Naive thymus-derived CD8-positive, alpha-beta T cell (primary cell): ENCODE data around the gene MYO19. TPM values are rescaled to one million over a fixed set of nuclear protein-coding genes. Genes with fewer than 3 reads are reported as not detected.

ENCODE experiments used
- ATAC-seq, 2 donors: fragments of 150-1000 bp; cut with Tn5 transposase in 1 of 2; sonication (Bioruptor Pico), chemical (Tn5 transposase) in 1 of 2; 1 replicate in 1 of 2; 2 replicates in 1 of 2; pipeline ENCODE4 v1.10.0; 2021; ENCODE audit warnings: mild to moderate bottlenecking in 2 of 2, moderate library complexity in 2 of 2
- POLR2A ChIA-PET: fragments of 350-600 bp; sonication (Branson Sonifier 250); formaldehyde crosslinking; loops from one replicate; lab custom pipeline; 2021; ENCODE audit warnings: antibody characterized with exemption; lab: Charles Lee
- DNase-seq, 10 donors: peaks; one replicate each; pipeline versions ENCODE4 v3.0.0 to v3.0.0-alpha.2; 2020 to 2022
- H3K27ac Mint-ChIP-seq, 10 donors: one replicate each; pipeline ENCODE4 v1.8.0; 2020 to 2022; ENCODE audit warnings: mild to moderate bottlenecking in 10 of 10, mixed read lengths in 10 of 10, moderate library complexity in 4 of 10, inconsistent platforms in 1 of 10
- H3K27me3 Mint-ChIP-seq, 5 donors: one replicate each; pipeline ENCODE4 v1.8.0; 2021 to 2022; ENCODE audit warnings: mixed read lengths in 5 of 5
- H3K36me3 Mint-ChIP-seq, 3 donors: one replicate each; pipeline ENCODE4 v1.8.0; 2020 to 2022; ENCODE audit warnings: mixed read lengths in 3 of 3, mild to moderate bottlenecking in 2 of 3, inconsistent platforms in 1 of 3
- H3K4me1 Mint-ChIP-seq, 4 donors: one replicate each; pipeline ENCODE4 v1.8.0; 2021 to 2022; ENCODE audit warnings: mixed read lengths in 4 of 4
- H3K4me3 Mint-ChIP-seq, 10 donors: one replicate each; pipeline ENCODE4 v1.8.0; 2020 to 2022; ENCODE audit warnings: mild to moderate bottlenecking in 10 of 10, mixed read lengths in 10 of 10, moderate library complexity in 6 of 10, inconsistent platforms in 1 of 10
- H3K9me3 Mint-ChIP-seq, 9 donors: one replicate each; pipeline ENCODE4 v1.8.0; 2020 to 2022; ENCODE audit warnings: mixed read lengths in 9 of 9, mild to moderate bottlenecking in 3 of 9, inconsistent platforms in 1 of 9, moderate library complexity in 1 of 9
- polyA plus RNA-seq, 3 donors: library from polyadenylated mRNA; unstranded; fragments of 300-500 nt; fragmentation: Illumina TruSeq; gene quantifications; one replicate each; pipeline ENCODE4 v1.2.3, GENCODE V29; 2021
- total RNA-seq, 8 experiments: library from RNA in 2 of 8; stranded (reverse) in 2 of 8; gene quantifications; one replicate each; pipeline ENCODE4 v1.2.3 and lab custom pipeline; 2021 to 2026

Gene MYO19
- total and polyA plus RNA-seq, 5 experiments from 2014 or later, result 2.3 to 74.2 (median 4.6) TPM

GRCh38 chr17:36475346-36475970, 59.2 kb downstream of the MYO19 start:
- no peak for DNase-seq
- no peak for ATAC-seq
- Mint-ChIP-seq H3K4me1 (no peaks in the 10 kb centered on the region), H3K36me3 (no peaks in the 10 kb centered on the region), H3K27ac (no peak overlapping the region), H3K4me3 (no peak overlapping the region), H3K27me3 (peaks cover 4 to 34% (median 23%) of the 10 kb centered on the region in 5 donors), H3K9me3 (no peaks in the 10 kb centered on the region)
- POLR2A ChIA-PET, result no interaction called here

GRCh38 chr17:36474571-36474970, 60.1 kb downstream of the MYO19 start:
- Mint-ChIP-seq H3K36me3 (no peaks in the 10 kb centered on the region), H3K27ac (no peak overlapping the region), H3K27me3 (peaks cover 2 to 33% (median 23%) of the 10 kb centered on the region in 5 donors), H3K4me3 (no peak overlapping the region), H3K9me3 (no peaks in the 10 kb centered on the region), H3K4me1 (no peaks in the 10 kb centered on the region)
- no peak for ATAC-seq
- POLR2A ChIA-PET, result no interaction called here
- no peak for DNase-seq

GRCh38 chr17:36470499-36470898, 64.2 kb downstream of the MYO19 start:
- Mint-ChIP-seq H3K9me3 (peaks cover 0 to 1% (median 0%) of the 10 kb centered on the region in 9 donors), H3K4me3 (no peak overlapping the region), H3K4me1 (no peaks in the 10 kb centered on the region), H3K36me3 (no peaks in the 10 kb centered on the region), H3K27me3 (peaks cover 6 to 53% (median 36%) of the 10 kb centered on the region in 5 donors), H3K27ac (no peak overlapping the region)
- DNase-seq (no peak), ATAC-seq (no peak)
- POLR2A ChIA-PET, result no interaction called here

- no peak overlapping the region for H3K27ac Mint-ChIP-seq
- H3K9me3 Mint-ChIP-seq, result peaks cover 0 to 2% (median 0%) of the 10 kb centered on the region in 9 donors
- H3K4me3 Mint-ChIP-seq, result no peak overlapping the region
- no peaks in the 10 kb centered on the region for H3K4me1 Mint-ChIP-seq
- no peak for DNase-seq
- POLR2A ChIA-PET, result interaction anchor here (0.8 kb wide), 1 partner anchor 17 kb away, joined by 3 read pairs; the partner anchor contains the start of gene ZNHIT3
- H3K27me3 Mint-ChIP-seq, result peaks cover 9 to 53% (median 42%) of the 10 kb centered on the region in 5 donors
- no peaks in the 10 kb centered on the region for H3K36me3 Mint-ChIP-seq
- ATAC-seq, result no peak
Measured at GRCh38 chr17:36469733-36470132, 64.9 kb downstream of the MYO19 start.

- no peaks in the 10 kb centered on the region for H3K36me3 Mint-ChIP-seq
- peak overlapping the region in 1 of 10 donors; percentile 36 for H3K27ac Mint-ChIP-seq
- H3K9me3 Mint-ChIP-seq, result peaks cover 0 to 2% (median 0%) of the 10 kb centered on the region in 9 donors
- ATAC-seq (no peak), DNase-seq (no peak)
- H3K27me3 Mint-ChIP-seq, result peaks cover 9 to 50% (median 41%) of the 10 kb centered on the region in 5 donors
- no peaks in the 10 kb centered on the region for H3K4me1 Mint-ChIP-seq
- POLR2A ChIA-PET, result interaction anchor here (0.8 kb wide), 1 partner anchor 18 kb away, joined by 3 read pairs; the partner anchor contains the start of gene ZNHIT3
- no peak overlapping the region for H3K4me3 Mint-ChIP-seq
Measured at GRCh38 chr17:36468903-36469635, 65.6 kb downstream of the MYO19 start.

- DNase-seq (no peak), ATAC-seq (no peak)
- Mint-ChIP-seq H3K27me3 (peaks cover 22 to 76% (median 51%) of the 10 kb centered on the region in 5 donors), H3K4me1 (peaks cover 0 to 1% (median 0%) of the 10 kb centered on the region in 4 donors), H3K9me3 (peaks cover 0 to 2% (median 0%) of the 10 kb centered on the region in 9 donors), H3K36me3 (no peaks in the 10 kb centered on the region), H3K27ac (no peak overlapping the region), H3K4me3 (no peak overlapping the region)
- POLR2A ChIA-PET, result no interaction called here
Measured at GRCh38 chr17:36464765-36465088, 69.9 kb downstream of the MYO19 start.

- Mint-ChIP-seq H3K4me3 (no peak overlapping the region), H3K36me3 (no peaks in the 10 kb centered on the region), H3K27ac (no peak overlapping the region), H3K27me3 (peaks cover 22 to 80% (median 51%) of the 10 kb centered on the region in 5 donors), H3K4me1 (peaks cover 0 to 1% (median 0%) of the 10 kb centered on the region in 4 donors), H3K9me3 (peaks cover 0 to 2% (median 0%) of the 10 kb centered on the region in 9 donors)
- DNase-seq (peak in 6 of 10 donors; percentile 8 to 38 (median 20)), ATAC-seq (peak; percentile 60 to 89)
- POLR2A ChIA-PET, result no interaction called here
Measured at GRCh38 chr17:36463916-36464764, 70.5 kb downstream of the MYO19 start.

- Mint-ChIP-seq H3K27me3 (peaks cover 16 to 62% (median 43%) of the 10 kb centered on the region in 5 donors), H3K4me3 (no peak overlapping the region), H3K9me3 (peaks cover 0 to 2% (median 0%) of the 10 kb centered on the region in 9 donors), H3K27ac (peak overlapping the region in 1 of 10 donors; percentile 77), H3K4me1 (peaks cover 0 to 1% (median 0%) of the 10 kb centered on the region in 4 donors), H3K36me3 (no peaks in the 10 kb centered on the region)
- POLR2A ChIA-PET, result no interaction called here
- DNase-seq (no peak), ATAC-seq (no peak)
Measured at GRCh38 chr17:36461330-36462110, 73.1 kb downstream of the MYO19 start.

GRCh38 chr17:36460265-36460937, 74.3 kb downstream of the MYO19 start:
- DNase-seq (no peak), ATAC-seq (no peak)
- Mint-ChIP-seq H3K27ac (no peak overlapping the region), H3K4me3 (no peak overlapping the region), H3K36me3 (no peaks in the 10 kb centered on the region), H3K4me1 (peaks cover 0 to 1% (median 0%) of the 10 kb centered on the region in 4 donors), H3K27me3 (peaks cover 16 to 56% (median 36%) of the 10 kb centered on the region in 5 donors), H3K9me3 (no peaks in the 10 kb centered on the region)
- POLR2A ChIA-PET, result no interaction called here

GRCh38 chr17:36459601-36460000, 75.1 kb downstream of the MYO19 start:
- Mint-ChIP-seq H3K9me3 (no peaks in the 10 kb centered on the region), H3K4me1 (peaks cover 0 to 1% (median 0%) of the 10 kb centered on the region in 4 donors), H3K27ac (no peak overlapping the region), H3K4me3 (no peak overlapping the region), H3K27me3 (peaks cover 13 to 54% (median 29%) of the 10 kb centered on the region in 5 donors), H3K36me3 (no peaks in the 10 kb centered on the region)
- POLR2A ChIA-PET, result no interaction called here
- no peak for ATAC-seq
- DNase-seq, result no peak

- peaks cover 0 to 1% (median 0%) of the 10 kb centered on the region in 4 donors for H3K4me1 Mint-ChIP-seq
- no peak for DNase-seq
- H3K27me3 Mint-ChIP-seq, result peaks cover 13 to 53% (median 29%) of the 10 kb centered on the region in 5 donors
- no peak overlapping the region for H3K4me3 Mint-ChIP-seq
- no peaks in the 10 kb centered on the region for H3K36me3 Mint-ChIP-seq
- no peak for ATAC-seq
- no peak overlapping the region for H3K27ac Mint-ChIP-seq
- no peaks in the 10 kb centered on the region for H3K9me3 Mint-ChIP-seq
- POLR2A ChIA-PET, result no interaction called here
Measured at GRCh38 chr17:36459045-36459444, 75.6 kb downstream of the MYO19 start.
